HS-27A (cell line): Measurements from ENCODE around the gene CACNA1F.

Experiments
- DNase-seq: peaks from one replicate; pipeline ENCODE4 v3.0.0-alpha.2; 2012; ENCODE audit warnings: low read depth, missing footprints

CACNA1F gene

GRCh38 chrX:49233176-49233575 lies at the start of gene CACNA1F:
TSS of gene CACNA1F (minus strand) at chrX:49233340. CDS start at chrX:49233309, 31 bp downstream.
- DNase-seq = no peak

- no peak for DNase-seq
Measured at GRCh38 chrX:49282647-49283011, 49.5 kb upstream of the CACNA1F start.

- no peak for DNase-seq
Measured at GRCh38 chrX:49278081-49278480, 44.9 kb upstream of the CACNA1F start.

GRCh38 chrX:49277535-49277830 lies 44.3 kb upstream of the CACNA1F start:
- DNase-seq = no peak

- no peak for DNase-seq
Measured at GRCh38 chrX:49276671-49277534, 43.8 kb upstream of the CACNA1F start.

- DNase-seq = no peak
Measured at GRCh38 chrX:49276207-49276606, 43.1 kb upstream of the CACNA1F start.

- no peak for DNase-seq
Measured at GRCh38 chrX:49273181-49273727, 40.1 kb upstream of the CACNA1F start.

GRCh38 chrX:49272421-49272820 lies 39.3 kb upstream of the CACNA1F start:
- DNase-seq = no peak

- DNase-seq = no peak
Measured at GRCh38 chrX:49271341-49271740, 38.2 kb upstream of the CACNA1F start.

GRCh38 chrX:49270249-49270921 lies 37.2 kb upstream of the CACNA1F start:
- DNase-seq = no peak

GRCh38 chrX:49269767-49270248 lies 36.7 kb upstream of the CACNA1F start, which contains the start of gene PPP1R3F:
TSS of gene PPP1R3F (plus strand) at chrX:49269793. CDS start at chrX:49269870, 77 bp downstream.
- no peak for DNase-seq

GRCh38 chrX:49269010-49269766 lies 36.0 kb upstream of the CACNA1F start:
- DNase-seq = peak; percentile 77

GRCh38 chrX:49268702-49269009 lies 35.5 kb upstream of the CACNA1F start:
- DNase-seq = no peak

GRCh38 chrX:49266523-49267445 lies 33.6 kb upstream of the CACNA1F start:
- no peak for DNase-seq

- no peak for DNase-seq
Measured at GRCh38 chrX:49264460-49264859, 31.3 kb upstream of the CACNA1F start, which contains the start of gene FOXP3. TSS of gene FOXP3 (minus strand) at chrX:49264710. CDS start at chrX:49258505, 6,205 bp downstream.

- no peak for DNase-seq
Measured at GRCh38 chrX:49263631-49264030, 30.5 kb upstream of the CACNA1F start.

- DNase-seq = no peak
Measured at GRCh38 chrX:49262603-49263002, 29.5 kb upstream of the CACNA1F start.

- DNase-seq = no peak
Measured at GRCh38 chrX:49260221-49260985, 27.3 kb upstream of the CACNA1F start.

GRCh38 chrX:49258749-49259124 lies 25.6 kb upstream of the CACNA1F start:
- DNase-seq = no peak
